H9 (cell line): ENCODE measurements around the gene CCDC74B. TPM values are rescaled to one million over a fixed set of nuclear protein-coding genes. Genes with fewer than 3 reads are reported as not detected.

Experiments
- DNase-seq: peaks from one replicate; pipeline ENCODE4 v3.0.0-alpha.2; 2017
- H2AFZ ChIP-seq: one replicate; pipeline ENCODE4 v1.6.1; 2013; ENCODE audit warnings: mild to moderate bottlenecking, low read length, control low read depth, moderate library complexity
- H2AK5ac ChIP-seq: 2 replicates; pipeline ENCODE4 v1.6.1; 2013; ENCODE audit warnings: low read length, control low read depth, mixed read lengths; ENCODE audit not compliant: insufficient read length
- H2BK120ac ChIP-seq: one replicate; pipeline ENCODE4 v1.6.1; 2013; ENCODE audit warnings: low read depth, mild to moderate bottlenecking, low read length, control low read depth, inconsistent platforms; ENCODE audit not compliant: poor library complexity, severe bottlenecking
- H2BK12ac ChIP-seq: 2 replicates; pipeline ENCODE4 v1.6.1; 2013; ENCODE audit warnings: low read length, control low read depth, mixed read lengths, low read depth; ENCODE audit not compliant: insufficient read length
- H2BK15ac ChIP-seq: 2 replicates; pipeline ENCODE4 v1.6.1; 2013; ENCODE audit warnings: low read depth, low read length, control low read depth
- H2BK20ac ChIP-seq: one replicate; pipeline ENCODE4 v1.6.1; 2013; ENCODE audit warnings: low read depth, mild to moderate bottlenecking, low read length, control low read depth, inconsistent platforms; ENCODE audit not compliant: poor library complexity, severe bottlenecking
- H2BK5ac ChIP-seq: 2 replicates; pipeline ENCODE4 v1.6.1; 2013; ENCODE audit warnings: low read length, control low read depth, mixed read lengths; ENCODE audit not compliant: insufficient read length
- H3K14ac ChIP-seq: 2 replicates; pipeline ENCODE4 v1.6.1; 2013; ENCODE audit warnings: low read length, control low read depth; ENCODE audit not compliant: insufficient read depth
- H3K18ac ChIP-seq: 2 replicates; pipeline ENCODE4 v1.6.1; 2013; ENCODE audit warnings: low read depth, mild to moderate bottlenecking, mixed read lengths, low read length, control low read depth; ENCODE audit not compliant: insufficient read length
- H3K23ac ChIP-seq: 2 replicates; pipeline ENCODE4 v1.6.1; 2013; ENCODE audit warnings: low read length, control low read depth, mixed read lengths, low read depth; ENCODE audit not compliant: insufficient read length
- H3K23me2 ChIP-seq: 2 replicates; pipeline ENCODE4 v1.6.1; 2013; ENCODE audit warnings: low read depth, mild to moderate bottlenecking, mixed read lengths, low read length, control low read depth; ENCODE audit not compliant: insufficient read length, poor library complexity, severe bottlenecking
- H3K27ac ChIP-seq: 2 replicates; pipeline ENCODE4 v1.5.1; 2013; ENCODE audit warnings: low read length, control low read depth, mixed read lengths, low read depth; ENCODE audit not compliant: insufficient read length
- H3K27me3 ChIP-seq: 2 replicates; pipeline ENCODE4 v1.6.1; 2013; ENCODE audit warnings: low read length, control low read depth, inconsistent platforms; ENCODE audit not compliant: insufficient read depth
- H3K4ac ChIP-seq: 2 replicates; pipeline ENCODE4 v1.6.1; 2013; ENCODE audit warnings: low read depth, mild to moderate bottlenecking, control low read depth, inconsistent platforms, low read length, moderate library complexity
- H3K4me1 ChIP-seq: 2 replicates; pipeline ENCODE4 v1.6.1; 2013; ENCODE audit warnings: low read length, control low read depth, inconsistent platforms; ENCODE audit not compliant: insufficient read depth
- H3K4me2 ChIP-seq: 2 replicates; pipeline ENCODE4 v1.6.1; 2013; ENCODE audit warnings: low read length, control low read depth, mixed read lengths; ENCODE audit not compliant: insufficient read length, insufficient read depth
- H3K56ac ChIP-seq: 2 replicates; pipeline ENCODE4 v1.6.1; 2013; ENCODE audit warnings: low read depth, mild to moderate bottlenecking, mixed read lengths, low read length, control low read depth; ENCODE audit not compliant: insufficient read length
- H3K79me1 ChIP-seq: 2 replicates; pipeline ENCODE4 v1.6.1; 2013; ENCODE audit warnings: low read depth, mild to moderate bottlenecking, moderate library complexity, low read length, control low read depth, inconsistent platforms; ENCODE audit not compliant: insufficient read depth, poor library complexity, severe bottlenecking
- H3K79me2 ChIP-seq: 2 replicates; pipeline ENCODE4 v1.6.1; 2013; ENCODE audit warnings: low read length, control low read depth, inconsistent platforms; ENCODE audit not compliant: insufficient read depth
- H3K9ac ChIP-seq: 2 replicates; pipeline ENCODE4 v1.6.1; 2013; ENCODE audit warnings: low read length, control low read depth, mixed read lengths; ENCODE audit not compliant: insufficient read length; ENCODE audit errors: extremely low read depth
- H3K9me3 ChIP-seq: one replicate; pipeline ENCODE4 v1.6.1; 2013; ENCODE audit warnings: low read depth, low read length, inconsistent platforms; ENCODE audit not compliant: control insufficient read depth
- H3T11ph ChIP-seq: one replicate; pipeline ENCODE4 v1.6.1; 2013; ENCODE audit warnings: mild to moderate bottlenecking, low read length, control low read depth, inconsistent platforms
- H4K20me1 ChIP-seq: one replicate; pipeline ENCODE4 v1.6.1; 2013; ENCODE audit not compliant: control insufficient read depth, insufficient read length, insufficient read depth
- H4K5ac ChIP-seq: 2 replicates; pipeline ENCODE4 v1.6.1; 2013; ENCODE audit warnings: low read depth, mild to moderate bottlenecking, mixed read lengths, low read length, control low read depth; ENCODE audit not compliant: insufficient read length
- H4K8ac ChIP-seq: replicated peaks from 2 replicates; pipeline ENCODE4 v1.6.1; 2013; ENCODE audit warnings: low read length, control low read depth, mixed read lengths, low read depth; ENCODE audit not compliant: insufficient read length
- H4K91ac ChIP-seq: 2 replicates; pipeline ENCODE4 v1.6.1; 2013; ENCODE audit warnings: low read depth, mild to moderate bottlenecking, moderate library complexity, mixed read lengths, low read length, control low read depth; ENCODE audit not compliant: insufficient read length
- H3K27ac Mint-ChIP-seq, 3 experiments: 2 replicates in 2 of 3; 3 replicates in 1 of 3; pipeline ENCODE4 v1.8.0; 2020 to 2021; ENCODE audit warnings: mixed read lengths in 3 of 3, mild to moderate bottlenecking in 1 of 3, moderate library complexity in 1 of 3
- H3K27me3 Mint-ChIP-seq: 2 replicates; pipeline ENCODE4 v1.8.0; 2021; ENCODE audit warnings: low read depth, mild to moderate bottlenecking, moderate library complexity, mixed read lengths
- H3K36me3 Mint-ChIP-seq, 3 experiments: 2 replicates in 2 of 3; 3 replicates in 1 of 3; pipeline ENCODE4 v1.8.0; 2020 to 2021; ENCODE audit warnings: low read depth in 3 of 3, mixed read lengths in 3 of 3; ENCODE audit not compliant: insufficient read depth in 1 of 3
- H3K4me1 Mint-ChIP-seq, 2 experiments: 2 replicates each; pipeline ENCODE4 v1.8.0; 2020; ENCODE audit warnings: mixed read lengths in 2 of 2
- H3K4me3 Mint-ChIP-seq, 2 experiments: 2 replicates in 1 of 2; 3 replicates in 1 of 2; pipeline ENCODE4 v1.8.0; 2020 to 2021; ENCODE audit warnings: mild to moderate bottlenecking in 2 of 2, mixed read lengths in 2 of 2, moderate library complexity in 1 of 2
- H3K9me3 Mint-ChIP-seq, 2 experiments: 2 replicates in 1 of 2; 3 replicates in 1 of 2; pipeline ENCODE4 v1.8.0; 2020; ENCODE audit warnings: mild to moderate bottlenecking in 2 of 2, mixed read lengths in 2 of 2, moderate library complexity in 1 of 2
- CTCF ChIP-seq: fragments of 200-600 bp; sonication (generic); conservative IDR thresholded peaks from 3 replicates; pipeline ENCODE4 v1.8.0; 2021; ENCODE audit warnings: antibody characterized with exemption, mild to moderate bottlenecking
- WGBS: extraction: QIAGEN DNeasy Blood & Tissue Kit; methylation state at CpG from one replicate; pipeline ENCODE4 v1.1.7; 2013; ENCODE audit warnings: missing lambda C conversion rate, low lambda C conversion rate, mixed read lengths; ENCODE audit not compliant: insufficient read length; ENCODE audit errors: extremely low coverage; 5-methylcytosine and 5-hydroxymethylcytosine counted together
- total RNA-seq: library from RNA; stranded (reverse); gene quantifications from 2 replicates; pipeline ENCODE4 v1.2.1, GENCODE V29; 2021

Gene CCDC74B
- total RNA-seq, 1 experiment from 2014 or later: 6.7 TPM

- no peak overlapping the region for H3K27ac ChIP-seq
- H4K5ac ChIP-seq: no peak overlapping the region
- no peak overlapping the region for H3K4me2 ChIP-seq
- no peak overlapping the region for H2BK120ac ChIP-seq
- H4K8ac ChIP-seq: no peak overlapping the region
- peaks cover 2% of the 10 kb centered on the region; the same call in 1 of the 2 replicates for H3K79me2 ChIP-seq
- no peak overlapping the region for H3K9ac ChIP-seq
- H2BK5ac ChIP-seq: no peak overlapping the region
- H2BK20ac ChIP-seq: no peak overlapping the region
- H3K36me3 Mint-ChIP-seq: peaks cover 1 to 18% (median 14%) of the 10 kb centered on the region in 3 experiments; a peak in 5 of 7 replicates
- no peak overlapping the region for H2BK12ac ChIP-seq
- H3K27me3 Mint-ChIP-seq: no peaks in the 10 kb centered on the region
- H3K4me1 ChIP-seq: no peaks in the 10 kb centered on the region
- no peaks in the 10 kb centered on the region for H3K27me3 ChIP-seq
- TF ChIP-seq CTCF: no peak
- no peak overlapping the region for H3K23ac ChIP-seq
- H4K91ac ChIP-seq: no peak overlapping the region
- H3K27ac Mint-ChIP-seq: peak overlapping the region in 1 of 3 experiments; percentile 48; a peak in 1 of 7 replicates
- H3K9me3 Mint-ChIP-seq: no peaks in the 10 kb centered on the region
- no peak overlapping the region for H3K56ac ChIP-seq
- no peak overlapping the region for H2AFZ ChIP-seq
- H3K14ac ChIP-seq: no peak overlapping the region
- no CpG with 5 or more reads among the region's 4 CpGs for WGBS
- H2AK5ac ChIP-seq: no peak overlapping the region
- H3K4me1 Mint-ChIP-seq: peaks cover 4 to 13% of the 10 kb centered on the region in 2 experiments; a peak in 3 of 4 replicates
- no peak overlapping the region for H3K18ac ChIP-seq
- no peak overlapping the region for H3K4ac ChIP-seq
- H4K20me1 ChIP-seq: no peaks in the 10 kb centered on the region
- no peak overlapping the region for H3T11ph ChIP-seq
- no peaks in the 10 kb centered on the region for H3K23me2 ChIP-seq
- no peak for DNase-seq
- no peaks in the 10 kb centered on the region for H3K79me1 ChIP-seq
- no peak overlapping the region for H3K4me3 Mint-ChIP-seq
- no peak overlapping the region for H2BK15ac ChIP-seq
- H3K9me3 ChIP-seq: no peaks in the 10 kb centered on the region
These were observed 41.0 kb upstream of the CCDC74B start for GRCh38 chr2:130185896-130186295.
